Smooth muscle cell (in vitro differentiated cells): ENCODE results near the gene ITGB6. TPM values are rescaled to one million over a fixed set of nuclear protein-coding genes. Genes with fewer than 3 reads are reported as not detected.

Source experiments
- DNase-seq: peaks from one replicate; lab custom pipeline; 2025; ENCODE audit not compliant: unreplicated experiment; lab: John Stamatoyannopoulos, UW
- H2AFZ ChIP-seq: fragments of 200-600 bp; sonication (generic); 2 replicates; pipeline ENCODE4 v1.6.0; 2016; ENCODE audit warnings: antibody characterized with exemption, low read depth, mild to moderate bottlenecking
- H3F3A ChIP-seq: fragments of 200-600 bp; sonication (generic); 2 replicates; pipeline ENCODE4 v1.6.0; 2017; ENCODE audit warnings: antibody characterized with exemption, low read depth
- H3K27ac ChIP-seq: fragments of 200-600 bp; sonication (generic); 2 replicates; pipeline ENCODE4 v1.5.1; 2016; ENCODE audit warnings: low read depth, mild to moderate bottlenecking
- H3K27me3 ChIP-seq: fragments of 200-600 bp; sonication (generic); 2 replicates; pipeline ENCODE4 v1.6.1; 2016; ENCODE audit warnings: low read depth, mild to moderate bottlenecking
- H3K36me3 ChIP-seq: fragments of 200-600 bp; sonication (generic); 2 replicates; pipeline ENCODE4 v1.5.1; 2016; ENCODE audit warnings: low read depth
- H3K4me1 ChIP-seq: fragments of 200-600 bp; sonication (generic); 2 replicates; pipeline ENCODE4 v1.5.1; 2016; ENCODE audit warnings: low read depth
- H3K4me2 ChIP-seq: fragments of 200-600 bp; sonication (generic); 2 replicates; pipeline ENCODE4 v1.6.0; 2016; ENCODE audit warnings: mild to moderate bottlenecking
- H3K4me3 ChIP-seq: fragments of 200-600 bp; sonication (generic); 2 replicates; pipeline ENCODE4 v1.5.1; 2016; ENCODE audit warnings: mild to moderate bottlenecking
- H3K79me2 ChIP-seq: fragments of 200-600 bp; sonication (generic); 2 replicates; pipeline ENCODE4 v1.6.0; 2016; ENCODE audit warnings: low read depth, mild to moderate bottlenecking
- H3K9ac ChIP-seq: fragments of 200-600 bp; sonication (generic); 2 replicates; pipeline ENCODE4 v1.6.0; 2016; ENCODE audit warnings: low read depth
- H3K9me3 ChIP-seq: fragments of 200-600 bp; sonication (generic); replicated peaks from 2 replicates; pipeline ENCODE4 v1.5.1; 2016; ENCODE audit warnings: low read depth
- H4K20me1 ChIP-seq: fragments of 200-600 bp; sonication (generic); 2 replicates; pipeline ENCODE4 v1.6.0; 2016; ENCODE audit warnings: low read depth
- CTCF ChIP-seq: fragments of 200-600 bp; sonication (generic); IDR thresholded peaks from 2 replicates; pipeline ENCODE4 v1.5.1; 2017; ENCODE audit warnings: borderline replicate concordance, mild to moderate bottlenecking, antibody characterized with exemption; ENCODE audit not compliant: insufficient read depth, poor library complexity, severe bottlenecking
- WGBS: methylation state at CpG from one replicate; pipeline ENCODE4 v1.1.7; 2016; ENCODE audit warnings: low lambda C conversion rate; 5-methylcytosine and 5-hydroxymethylcytosine counted together
- polyA plus RNA-seq: library from polyadenylated mRNA; unstranded; fragments of >200 nt; fragmentation: Nextera tagmentation; extraction: Ambion mirVana; gene quantifications from 2 replicates; pipeline ENCODE4 v1.2.1, GENCODE V29; 2016
- total RNA-seq: library from RNA; depleted of rRNA; stranded (reverse); fragments of >200 nt; gene quantifications from 2 replicates; pipeline ENCODE4 v1.2.3, GENCODE V29; 2014

ITGB6 gene
- total and polyA plus RNA-seq, 2 experiments from 2014 or later: 15.2 to 181 TPM

- H3K4me1 ChIP-seq: no peaks in the 10 kb centered on the region
- TF ChIP-seq CTCF: no peak
- no peaks in the 10 kb centered on the region for H3K79me2 ChIP-seq
- H3K4me2 ChIP-seq: no peak overlapping the region
- no peaks in the 10 kb centered on the region for H3K36me3 ChIP-seq
- H3K9ac ChIP-seq: no peak overlapping the region
- no peaks in the 10 kb centered on the region for H4K20me1 ChIP-seq
- H3F3A ChIP-seq: no peaks in the 10 kb centered on the region
- no peak overlapping the region for H3K4me3 ChIP-seq
- H3K27ac ChIP-seq: no peak overlapping the region
- no peak for DNase-seq
- H3K27me3 ChIP-seq: no peaks in the 10 kb centered on the region
- 71% methylated on average over 3 of the region's 3 CpGs for WGBS
- H2AFZ ChIP-seq: no peak overlapping the region
- no peaks in the 10 kb centered on the region for H3K9me3 ChIP-seq
Observed at GRCh38 chr2:160051371-160051800, 148.7 kb downstream of the ITGB6 start.

GRCh38 chr2:160050147-160050546, 149.9 kb downstream of the ITGB6 start:
- no peak for DNase-seq
- Histone ChIP-seq H3K4me3 (no peak overlapping the region), H3K36me3 (no peaks in the 10 kb centered on the region), H3K79me2 (no peaks in the 10 kb centered on the region), H4K20me1 (no peaks in the 10 kb centered on the region), H3K27ac (no peak overlapping the region), H2AFZ (no peak overlapping the region), H3F3A (no peaks in the 10 kb centered on the region), H3K9me3 (no peaks in the 10 kb centered on the region), H3K4me1 (no peaks in the 10 kb centered on the region), H3K27me3 (no peaks in the 10 kb centered on the region), H3K4me2 (no peak overlapping the region), H3K9ac (no peak overlapping the region)
- WGBS: 95% methylated on average over 3 of the region's 3 CpGs
- no peak for TF ChIP-seq CTCF

Other genes with a start within 250 kb of the ITGB6 start
- 7.3 and 10.1 TPM in 2 replicates for gene PLA2R1, start 137.7 kb downstream of the ITGB6 start, total RNA-seq
- 4.7 and 4.8 TPM in 2 replicates for gene PLA2R1, start 137.7 kb downstream of the ITGB6 start, polyA plus RNA-seq